Lower leg skin (tissue), 3 donors: ENCODE results near the gene EIF2B5.

ENCODE experiments used
- CTCF ChIP-seq, 3 donors: fragments of 450-650 bp; IDR thresholded peaks; one replicate each; pipeline ENCODE4 v1.5.1; 2016; ENCODE audit warnings: antibody characterized with exemption in 3 of 3, mild to moderate bottlenecking in 3 of 3, moderate library complexity in 2 of 3
- POLR2A ChIP-seq, 2 donors: fragments of 450-650 bp; IDR thresholded peaks; one replicate each; pipeline ENCODE4 v1.6.1; 2016 to 2017; ENCODE audit warnings: antibody characterized with exemption in 2 of 2, mild to moderate bottlenecking in 1 of 2, moderate library complexity in 1 of 2

- TF ChIP-seq CTCF (IDR thresholded peaks at IDR 0.05) = no peak
- TF ChIP-seq POLR2A (IDR thresholded peaks at IDR 0.05) = no peak
Observed at GRCh38 chr3:184180165-184180564, 45.0 kb downstream of the EIF2B5 start.
